Smooth muscle cell (in vitro differentiated cells): ENCODE measurements around the gene WDFY2. TPM values are rescaled to one million over a fixed set of nuclear protein-coding genes. Genes with fewer than 3 reads are reported as not detected.
A peak's percentile ranks its signal among the peaks of the same experiment; 100 is the strongest.

Experiments
- DNase-seq: peaks from one replicate; lab custom pipeline; 2025; ENCODE audit not compliant: unreplicated experiment; lab: John Stamatoyannopoulos, UW
- H2AFZ ChIP-seq: fragments of 200-600 bp; sonication (generic); 2 replicates; pipeline ENCODE4 v1.6.0; 2016; ENCODE audit warnings: antibody characterized with exemption, low read depth, mild to moderate bottlenecking
- H3F3A ChIP-seq: fragments of 200-600 bp; sonication (generic); 2 replicates; pipeline ENCODE4 v1.6.0; 2017; ENCODE audit warnings: antibody characterized with exemption, low read depth
- H3K27ac ChIP-seq: fragments of 200-600 bp; sonication (generic); 2 replicates; pipeline ENCODE4 v1.5.1; 2016; ENCODE audit warnings: low read depth, mild to moderate bottlenecking
- H3K27me3 ChIP-seq: fragments of 200-600 bp; sonication (generic); 2 replicates; pipeline ENCODE4 v1.6.1; 2016; ENCODE audit warnings: low read depth, mild to moderate bottlenecking
- H3K36me3 ChIP-seq: fragments of 200-600 bp; sonication (generic); 2 replicates; pipeline ENCODE4 v1.5.1; 2016; ENCODE audit warnings: low read depth
- H3K4me1 ChIP-seq: fragments of 200-600 bp; sonication (generic); 2 replicates; pipeline ENCODE4 v1.5.1; 2016; ENCODE audit warnings: low read depth
- H3K4me2 ChIP-seq: fragments of 200-600 bp; sonication (generic); 2 replicates; pipeline ENCODE4 v1.6.0; 2016; ENCODE audit warnings: mild to moderate bottlenecking
- H3K4me3 ChIP-seq: fragments of 200-600 bp; sonication (generic); 2 replicates; pipeline ENCODE4 v1.5.1; 2016; ENCODE audit warnings: mild to moderate bottlenecking
- H3K79me2 ChIP-seq: fragments of 200-600 bp; sonication (generic); 2 replicates; pipeline ENCODE4 v1.6.0; 2016; ENCODE audit warnings: low read depth, mild to moderate bottlenecking
- H3K9ac ChIP-seq: fragments of 200-600 bp; sonication (generic); 2 replicates; pipeline ENCODE4 v1.6.0; 2016; ENCODE audit warnings: low read depth
- H3K9me3 ChIP-seq: fragments of 200-600 bp; sonication (generic); replicated peaks from 2 replicates; pipeline ENCODE4 v1.5.1; 2016; ENCODE audit warnings: low read depth
- H4K20me1 ChIP-seq: fragments of 200-600 bp; sonication (generic); 2 replicates; pipeline ENCODE4 v1.6.0; 2016; ENCODE audit warnings: low read depth
- WGBS: methylation state at CpG from one replicate; pipeline ENCODE4 v1.1.7; 2016; ENCODE audit warnings: low lambda C conversion rate; 5-methylcytosine and 5-hydroxymethylcytosine counted together
- polyA plus RNA-seq: library from polyadenylated mRNA; unstranded; fragments of >200 nt; fragmentation: Nextera tagmentation; extraction: Ambion mirVana; gene quantifications from 2 replicates; pipeline ENCODE4 v1.2.1, GENCODE V29; 2016
- total RNA-seq: library from RNA; depleted of rRNA; stranded (reverse); fragments of >200 nt; gene quantifications from 2 replicates; pipeline ENCODE4 v1.2.3, GENCODE V29; 2014
- TF ChIP-seq, protein P1 (sequence below): fragments of 200-600 bp; sonication (generic); IDR thresholded peaks from 2 replicates; pipeline ENCODE4 v1.5.1; 2017; ENCODE audit warnings: borderline replicate concordance, mild to moderate bottlenecking, antibody characterized with exemption; ENCODE audit not compliant: insufficient read depth, poor library complexity, severe bottlenecking

The WDFY2 gene
- total and polyA plus RNA-seq, 2 experiments from 2014 or later, result 6.6 to 13.7 TPM

- TF ChIP-seq, protein P1, sequence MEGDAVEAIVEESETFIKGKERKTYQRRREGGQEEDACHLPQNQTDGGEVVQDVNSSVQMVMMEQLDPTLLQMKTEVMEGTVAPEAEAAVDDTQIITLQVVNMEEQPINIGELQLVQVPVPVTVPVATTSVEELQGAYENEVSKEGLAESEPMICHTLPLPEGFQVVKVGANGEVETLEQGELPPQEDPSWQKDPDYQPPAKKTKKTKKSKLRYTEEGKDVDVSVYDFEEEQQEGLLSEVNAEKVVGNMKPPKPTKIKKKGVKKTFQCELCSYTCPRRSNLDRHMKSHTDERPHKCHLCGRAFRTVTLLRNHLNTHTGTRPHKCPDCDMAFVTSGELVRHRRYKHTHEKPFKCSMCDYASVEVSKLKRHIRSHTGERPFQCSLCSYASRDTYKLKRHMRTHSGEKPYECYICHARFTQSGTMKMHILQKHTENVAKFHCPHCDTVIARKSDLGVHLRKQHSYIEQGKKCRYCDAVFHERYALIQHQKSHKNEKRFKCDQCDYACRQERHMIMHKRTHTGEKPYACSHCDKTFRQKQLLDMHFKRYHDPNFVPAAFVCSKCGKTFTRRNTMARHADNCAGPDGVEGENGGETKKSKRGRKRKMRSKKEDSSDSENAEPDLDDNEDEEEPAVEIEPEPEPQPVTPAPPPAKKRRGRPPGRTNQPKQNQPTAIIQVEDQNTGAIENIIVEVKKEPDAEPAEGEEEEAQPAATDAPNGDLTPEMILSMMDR, result no peak
- H3F3A ChIP-seq, result no peaks in the 10 kb centered on the region
- H3K4me2 ChIP-seq, result peak overlapping the region; percentile 21
- no peak overlapping the region for H3K9ac ChIP-seq
- H4K20me1 ChIP-seq, result no peaks in the 10 kb centered on the region
- peaks cover 18% of the 10 kb centered on the region for H3K79me2 ChIP-seq
- WGBS, result 62% methylated on average over 3 of the region's 3 CpGs
- no peaks in the 10 kb centered on the region for H3K36me3 ChIP-seq
- no peak for DNase-seq
- H3K4me1 ChIP-seq, result peaks cover 25% of the 10 kb centered on the region
- peak overlapping the region; percentile 50 for H3K27ac ChIP-seq
- H2AFZ ChIP-seq, result no peak overlapping the region
- H3K9me3 ChIP-seq, result no peaks in the 10 kb centered on the region
- H3K4me3 ChIP-seq, result no peak overlapping the region
- no peaks in the 10 kb centered on the region for H3K27me3 ChIP-seq
Measured at GRCh38 chr13:51632591-51633362, 48.5 kb downstream of the WDFY2 start.

DNA sequence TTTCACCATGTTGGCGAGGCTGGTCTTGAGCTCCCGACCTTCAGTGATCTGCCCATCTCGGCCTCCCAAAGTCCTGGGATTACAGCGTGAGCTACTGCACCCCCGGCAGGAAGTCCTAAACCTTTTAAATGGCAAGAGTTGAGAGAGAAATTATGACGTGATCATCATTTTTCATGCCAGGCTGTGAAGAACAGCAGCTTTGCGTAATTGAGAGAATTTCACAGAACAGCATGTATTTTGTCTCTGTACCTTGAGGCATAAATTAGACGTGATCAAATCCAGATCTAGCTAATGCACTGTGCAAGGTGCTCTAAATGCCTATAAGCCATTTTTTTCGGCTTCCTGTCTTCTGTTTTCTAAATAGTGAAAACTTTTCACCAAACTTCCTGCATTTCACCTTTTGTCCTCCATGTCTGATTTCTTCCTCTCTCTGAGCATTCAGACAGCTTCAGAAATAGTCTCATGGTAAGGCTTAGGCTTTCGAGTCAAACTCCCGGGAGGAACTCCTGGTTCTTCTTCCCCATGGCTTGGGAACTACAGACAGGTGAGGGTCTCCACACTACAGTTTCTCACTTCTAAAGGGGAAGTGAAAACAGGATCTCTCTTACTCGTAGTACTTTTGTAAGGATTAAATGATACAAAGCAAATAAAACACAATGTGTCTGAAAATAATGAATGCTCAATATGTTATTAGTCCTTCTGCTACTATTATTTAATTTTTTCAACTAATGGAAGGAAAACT lies 51.0 kb downstream of the WDFY2 start:
- Histone ChIP-seq H2AFZ (no peak overlapping the region), H3K27ac (no peak overlapping the region), H3K79me2 (peaks cover 23% of the 10 kb centered on the region), H3K36me3 (no peaks in the 10 kb centered on the region), H3K9ac (no peak overlapping the region), H3K9me3 (no peaks in the 10 kb centered on the region), H3K4me3 (no peak overlapping the region), H3K4me1 (peaks cover 40% of the 10 kb centered on the region), H4K20me1 (no peaks in the 10 kb centered on the region), H3F3A (no peaks in the 10 kb centered on the region), H3K27me3 (no peaks in the 10 kb centered on the region), H3K4me2 (no peak overlapping the region)
- TF ChIP-seq, protein P1, result no peak
- DNase-seq, result no peak
- WGBS, result 91% methylated on average over 12 of the region's 12 CpGs

DNA sequence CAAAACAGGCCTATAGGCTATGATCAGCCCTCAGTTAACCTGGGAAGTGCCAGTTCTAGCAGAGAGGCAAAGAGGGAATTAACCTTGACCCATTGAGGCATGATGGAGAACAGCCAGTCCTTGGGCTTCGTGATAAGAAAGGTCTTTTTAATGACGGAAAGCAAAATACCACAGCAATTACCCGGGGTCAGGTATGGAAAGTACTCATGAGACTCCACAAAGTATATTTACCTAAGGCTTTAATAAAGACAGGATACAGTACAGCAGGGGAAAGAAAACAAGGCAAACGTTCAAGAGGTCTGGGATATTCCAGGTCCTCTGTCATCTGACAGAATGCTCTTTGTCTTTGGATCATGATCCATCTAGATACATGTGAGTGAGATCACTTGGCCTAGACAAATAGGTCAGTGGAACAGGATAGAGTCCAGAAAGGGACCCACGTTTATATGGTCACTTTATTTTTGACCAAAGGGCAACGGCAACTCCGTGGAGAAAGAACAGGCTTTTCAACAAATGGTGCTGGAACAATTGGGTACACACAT lies 52.2 kb downstream of the WDFY2 start:
- TF ChIP-seq, protein P1, result no peak
- no peaks in the 10 kb centered on the region for H3K27me3 ChIP-seq
- H3K9ac ChIP-seq, result no peak overlapping the region
- no peak overlapping the region for H2AFZ ChIP-seq
- H3K9me3 ChIP-seq, result no peaks in the 10 kb centered on the region
- no peaks in the 10 kb centered on the region for H3F3A ChIP-seq
- H3K4me1 ChIP-seq, result peaks cover 40% of the 10 kb centered on the region
- no peak overlapping the region for H3K27ac ChIP-seq
- DNase-seq, result no peak
- 76% methylated on average over 7 of the region's 7 CpGs for WGBS
- no peak overlapping the region for H3K4me2 ChIP-seq
- no peaks in the 10 kb centered on the region for H4K20me1 ChIP-seq
- H3K36me3 ChIP-seq, result no peaks in the 10 kb centered on the region
- H3K4me3 ChIP-seq, result no peak overlapping the region
- peaks cover 24% of the 10 kb centered on the region for H3K79me2 ChIP-seq
